Stimulated activated CD4-positive, alpha-beta T cell treated with anti-CD3 and anti-CD28 coated beads, TNF-alpha, amount 100 ng/mL, for 4 hours (primary cell): ENCODE measurements around the gene PRICKLE2.

Experiments
- DNase-seq, 3 experiments: peaks; one replicate each; pipeline ENCODE4 v3.0.0-alpha.2; 2020; ENCODE audit warnings: low read depth in 3 of 3

The PRICKLE2 gene

DNA sequence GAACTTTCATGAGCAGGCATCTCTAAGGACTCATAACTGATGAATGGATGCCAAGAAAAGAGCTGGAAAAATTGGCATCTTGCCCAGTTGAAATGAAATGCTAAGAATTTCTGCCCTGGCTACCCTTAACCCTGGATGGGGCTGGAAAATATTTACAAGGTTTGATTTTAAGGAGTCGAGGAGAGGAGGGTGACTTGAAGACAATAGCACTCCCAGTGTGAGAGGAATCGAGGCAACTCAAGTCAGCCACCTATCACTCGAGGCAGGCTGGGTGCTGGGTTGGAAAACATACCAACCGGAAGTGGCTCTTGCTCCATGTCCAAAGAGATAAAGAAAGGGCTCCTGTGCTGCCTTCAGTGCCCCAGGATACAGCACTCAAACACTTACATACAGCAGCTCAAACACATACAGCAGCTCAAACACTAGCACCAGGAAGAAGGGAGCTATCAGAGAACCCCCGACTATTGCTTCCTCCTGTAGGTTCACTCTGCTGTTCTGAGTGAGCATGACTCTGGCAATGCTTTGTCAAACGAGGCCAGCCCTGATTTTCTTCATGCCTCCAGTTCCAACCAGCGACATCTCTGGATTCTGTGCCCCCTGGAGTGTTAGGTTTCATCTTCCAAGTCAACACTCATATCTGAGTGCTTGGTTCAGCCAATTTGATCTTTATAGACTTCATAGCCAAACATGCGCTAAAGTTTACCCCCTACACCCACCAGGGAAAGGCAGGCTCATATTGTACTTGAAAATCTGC, 4.9 kb downstream of the PRICKLE2 start:
- DNase-seq: no peak

DNA sequence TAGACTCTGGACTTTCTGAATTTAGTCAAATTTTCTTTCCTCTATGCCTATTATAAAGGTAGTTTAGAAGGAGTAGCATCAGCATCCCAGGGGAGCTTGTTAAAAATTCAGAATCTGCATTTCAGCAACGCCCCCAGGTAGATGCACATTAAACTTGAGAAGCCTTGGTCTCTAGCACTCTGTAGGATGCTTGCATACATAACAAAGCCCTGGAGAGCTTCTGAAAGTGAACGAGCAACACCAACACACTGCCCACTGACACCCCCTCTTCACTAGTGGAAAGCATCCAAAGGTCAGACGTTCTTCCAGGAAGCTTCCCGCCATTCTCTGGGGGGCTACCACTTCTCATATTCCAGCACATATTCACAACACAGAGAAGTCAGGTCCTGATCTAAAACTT, 6.5 kb downstream of the PRICKLE2 start:
- DNase-seq: no peak

GRCh38 chr3:64218329-64218728, 6.9 kb downstream of the PRICKLE2 start:
- DNase-seq: no peak

DNA sequence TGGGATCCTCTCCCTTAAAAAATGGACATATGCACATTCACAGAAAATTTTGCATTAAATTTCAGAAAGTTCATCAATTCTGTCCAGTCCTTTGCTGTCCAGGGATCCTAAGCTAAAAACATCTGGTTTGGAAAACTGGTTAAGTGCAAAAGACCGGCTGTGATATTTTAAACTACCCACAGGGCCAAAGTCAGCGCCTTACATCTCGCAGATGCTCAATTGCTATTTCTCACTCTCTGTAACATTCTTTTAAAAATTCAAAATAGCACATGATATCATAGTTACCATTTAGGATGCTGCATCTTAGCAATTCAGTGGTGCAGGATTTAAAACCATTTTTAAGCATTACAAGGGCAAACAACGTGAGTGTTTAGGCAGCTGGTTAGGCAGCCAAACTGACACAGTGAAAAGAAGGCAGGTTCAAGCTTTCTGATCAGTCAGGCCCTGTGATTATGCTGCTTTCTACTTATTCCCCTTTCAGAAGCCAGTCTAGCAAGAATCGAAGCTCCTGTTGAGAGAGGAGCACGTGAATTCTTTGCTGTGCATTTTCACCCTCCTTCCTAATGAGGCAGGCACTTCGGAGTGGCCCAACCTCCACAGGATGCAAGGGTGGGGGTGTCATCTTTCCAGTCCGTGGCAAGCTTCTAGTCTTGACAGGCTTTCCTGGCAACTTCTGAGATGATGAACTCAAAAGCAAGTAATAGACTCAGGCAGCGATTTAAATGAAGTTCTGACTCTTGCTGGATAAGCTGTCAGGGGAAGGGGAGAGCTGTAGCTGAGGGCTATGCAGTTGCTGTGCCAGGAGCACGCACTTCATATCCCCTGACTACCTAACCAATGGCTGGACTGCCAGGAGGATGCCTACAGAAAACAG, 8.8 kb downstream of the PRICKLE2 start:
- DNase-seq: no peak

GRCh38 chr3:64215559-64215958, 9.7 kb downstream of the PRICKLE2 start:
- DNase-seq: no peak

- DNase-seq: no peak
Measured at GRCh38 chr3:64215103-64215502, 10.2 kb downstream of the PRICKLE2 start.

DNA sequence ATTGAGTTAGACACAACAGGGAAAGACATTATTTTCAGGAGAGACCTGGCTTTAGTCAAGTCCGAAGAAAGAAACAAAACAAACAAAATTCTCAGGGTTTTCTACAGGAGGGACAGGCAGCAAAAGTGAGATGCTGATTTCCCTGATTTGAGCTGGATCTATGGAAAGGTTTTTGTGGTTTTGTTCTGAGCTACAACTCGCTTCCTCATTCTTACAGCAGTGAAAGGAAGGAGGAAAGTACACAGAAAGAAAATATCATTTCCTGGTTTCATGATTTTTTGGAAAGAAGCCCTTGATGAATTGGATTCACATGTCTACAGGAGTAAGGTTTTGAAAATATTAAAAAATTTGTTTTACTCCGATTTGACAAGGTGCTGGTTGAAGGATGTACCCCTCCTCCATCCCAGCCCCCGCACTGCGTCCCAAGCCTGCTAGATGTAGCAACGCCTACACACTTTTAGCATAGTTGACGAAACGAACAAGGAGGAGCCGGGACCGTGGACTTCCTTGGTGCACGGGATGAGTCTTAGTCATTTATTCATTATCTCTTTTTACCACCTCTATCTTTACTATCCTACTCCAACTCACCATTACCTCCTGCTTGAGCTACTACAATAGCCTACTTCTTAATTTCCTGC, 10.8 kb downstream of the PRICKLE2 start:
- DNase-seq: no peak

- DNase-seq: no peak
Measured at GRCh38 chr3:64213962-64214379, 11.3 kb downstream of the PRICKLE2 start.

DNA sequence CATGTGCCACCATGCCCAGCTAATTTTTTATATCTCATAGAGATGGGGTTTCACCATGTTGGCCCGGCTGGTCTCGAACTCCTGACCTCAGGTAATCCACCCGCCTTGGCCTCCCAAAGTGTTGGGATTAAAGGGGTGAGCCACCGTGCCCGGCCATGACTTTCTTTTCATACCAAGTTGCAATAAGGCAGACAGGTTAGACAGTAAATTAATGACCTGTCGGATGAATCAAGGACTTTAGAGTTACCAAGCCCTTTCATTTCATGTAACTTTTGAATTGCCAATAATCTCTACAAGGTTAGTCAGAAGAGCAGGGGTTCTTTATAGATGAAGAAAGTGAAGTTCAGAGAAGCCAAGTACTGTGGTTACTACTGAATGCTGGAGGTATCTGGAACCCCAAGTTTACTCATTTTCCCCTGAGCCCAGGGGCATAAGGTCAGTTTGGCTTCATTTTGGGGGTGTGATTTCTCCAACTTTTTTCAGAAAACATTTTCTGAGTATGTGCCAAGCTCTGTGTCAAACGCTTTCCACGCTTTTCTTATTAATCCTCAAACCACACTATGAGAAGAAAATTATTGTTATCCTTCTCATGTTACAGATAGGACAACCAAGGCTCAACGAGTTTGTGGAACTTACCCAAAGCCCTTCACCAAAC, 11.9 kb downstream of the PRICKLE2 start:
- no peak for DNase-seq

- no peak for DNase-seq
Measured at GRCh38 chr3:64209866-64210621, 15.2 kb downstream of the PRICKLE2 start.

GRCh38 chr3:64207289-64208080, 17.8 kb downstream of the PRICKLE2 start:
- no peak for DNase-seq

- DNase-seq: no peak
Measured at GRCh38 chr3:64203969-64204908, 21.0 kb downstream of the PRICKLE2 start.

DNA sequence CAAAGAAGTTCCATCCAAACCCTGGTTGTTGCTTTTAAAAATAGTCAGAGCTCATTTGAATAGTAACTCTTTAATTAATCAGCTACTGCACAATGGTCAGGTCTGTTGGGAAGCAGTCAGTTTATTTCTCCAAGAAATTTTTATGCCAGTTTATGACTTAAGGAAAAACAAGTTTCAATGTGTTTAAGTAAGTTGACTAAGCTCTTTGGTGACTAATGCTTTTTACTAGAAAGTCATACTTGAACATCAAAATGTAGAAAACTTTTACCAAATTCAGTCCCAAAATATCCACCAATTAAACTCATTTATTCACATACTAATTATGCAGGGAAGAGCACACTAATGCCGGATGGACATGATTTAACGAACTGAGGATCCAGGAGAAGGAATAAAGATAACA, 22.1 kb downstream of the PRICKLE2 start:
- DNase-seq: no peak

- DNase-seq: no peak
Measured at GRCh38 chr3:64199932-64200331, 25.3 kb downstream of the PRICKLE2 start.

GRCh38 chr3:64196236-64196929, 28.9 kb downstream of the PRICKLE2 start:
- no peak for DNase-seq

- no peak for DNase-seq
Measured at GRCh38 chr3:64195789-64196188, 29.5 kb downstream of the PRICKLE2 start.

DNA sequence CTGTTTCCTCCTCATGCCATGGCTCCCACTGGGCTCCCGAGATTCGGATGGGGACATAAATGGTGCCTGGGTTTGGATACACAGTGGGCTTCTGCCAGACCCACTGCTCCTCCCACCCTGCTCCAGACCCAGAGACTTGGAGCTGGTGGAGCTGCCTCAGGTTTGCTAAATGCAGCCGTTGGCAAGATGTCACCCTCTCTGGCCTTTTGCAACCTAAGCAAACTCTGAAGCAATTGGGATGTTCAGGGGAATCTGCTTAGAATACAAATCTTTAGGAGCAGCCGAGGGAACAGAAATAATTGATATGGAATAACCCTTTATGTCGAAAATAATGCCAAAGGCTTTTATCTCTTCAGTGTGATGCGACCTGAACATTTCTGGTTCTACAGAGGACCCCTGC, 33.4 kb downstream of the PRICKLE2 start:
- no peak for DNase-seq
